Transverse colon (tissue), 4 donors: ENCODE measurements around the gene MTREX. TPM values are rescaled to one million over a fixed set of nuclear protein-coding genes. Genes with fewer than 3 reads are reported as not detected.

Experiments used
- DNase-seq: peaks from one replicate; pipeline ENCODE4 v3.0.0-alpha.2; 2019
- H3K27ac ChIP-seq, 4 donors: fragments of 200-600 bp; sonication (generic); 2 replicates each; pipeline ENCODE4 v1.5.1; 2016 to 2018; ENCODE audit warnings: inconsistent platforms in 4 of 4
- H3K27me3 ChIP-seq: fragments of 200-600 bp; sonication (generic); 2 replicates; pipeline ENCODE4 v1.5.1; 2017; ENCODE audit warnings: inconsistent platforms
- H3K36me3 ChIP-seq, 4 donors: fragments of 200-600 bp; sonication (generic); 2 replicates each; pipeline ENCODE4 v1.5.1; 2017 to 2019; ENCODE audit warnings: inconsistent platforms in 4 of 4
- H3K4me1 ChIP-seq, 4 donors: fragments of 200-600 bp; sonication (generic); 2 replicates each; pipeline ENCODE4 v1.5.1; 2017 to 2020; ENCODE audit warnings: inconsistent platforms in 4 of 4
- H3K4me3 ChIP-seq, 4 donors: fragments of 200-600 bp; sonication (generic); 1 replicate in 1 of 4; 2 replicates in 3 of 4; pipeline versions ENCODE4 v1.5.1 to v1.6.1; 2017 to 2019; ENCODE audit warnings: inconsistent platforms in 4 of 4
- H3K9me3 ChIP-seq, 2 donors: fragments of 200-600 bp; sonication (generic); 2 replicates each; pipeline ENCODE4 v1.5.1; 2017 to 2019; ENCODE audit warnings: inconsistent platforms in 2 of 2
- CTCF ChIP-seq, 5 experiments: fragments of 200-600 bp in 3 of 5; fragments of 450-650 bp in 2 of 5; sonication (generic) in 3 of 5; IDR thresholded peaks; 1 replicate in 2 of 5; 2 replicates in 3 of 5; pipeline ENCODE4 v1.5.1; 2016 to 2017; ENCODE audit warnings: antibody characterized with exemption in 5 of 5, inconsistent platforms in 3 of 5, mild to moderate bottlenecking in 2 of 5, moderate library complexity in 1 of 5
- EP300 ChIP-seq: sonication (generic); formaldehyde crosslinking; IDR thresholded peaks from one replicate; pipeline ENCODE4 v1.6.1; 2017; ENCODE audit warnings: antibody characterized with exemption, low read depth
- POLR2A ChIP-seq: fragments of 450-650 bp; IDR thresholded peaks from one replicate; pipeline ENCODE4 v1.6.1; 2016; ENCODE audit warnings: antibody characterized with exemption, mild to moderate bottlenecking, moderate library complexity
- POLR2AphosphoS5 ChIP-seq, 3 donors: sonication (generic); formaldehyde crosslinking; IDR thresholded peaks; one replicate each; pipeline ENCODE4 v1.6.1; 2016; ENCODE audit warnings: antibody characterized with exemption in 3 of 3
- WGBS, 2 donors: methylation state at CpG; one replicate each; pipeline ENCODE4 v1.1.5; 2018; ENCODE audit warnings: low coverage in 1 of 2; 5-methylcytosine and 5-hydroxymethylcytosine counted together
- in situ Hi-C, 4 donors: fragments of 200-750 bp; cut with MboI; loops; one replicate each; pipeline versions ENCODE4 v1.15.0 to v1.15.1; 2017; ENCODE audit warnings: low sequenced_read_pairs in 3 of 4, low pct_ligation_motif_present in 1 of 4, low pct_unique_long_range_greater_than_20kb in 1 of 4
- intact Hi-C: fragments of 100-400 bp; cut with DNase I; formaldehyde crosslinking; loops from one replicate; pipeline ENCODE4 v1.15.1; 2023; ENCODE audit warnings: low total_unique reads
- total RNA-seq, 4 donors: library from RNA; depleted of rRNA; stranded (reverse); fragments of >200 nt; gene quantifications; one replicate each; pipeline ENCODE4 v1.1.0, GENCODE V29; 2016

Gene MTREX
- total RNA-seq, 4 donors from 2014 or later: 29.5 to 85.9 (median 65.5) TPM

GRCh38 chr5:55446640-55447351 lies 139.0 kb downstream of the MTREX start:
- in situ Hi-C loops: no loop called here
- 27 to 62% methylated on average over 3 to 8 of the region's 8 CpGs for WGBS, 2 donors
- TF ChIP-seq CTCF (IDR thresholded peaks at IDR 0.05) (no peak), POLR2AphosphoS5 (IDR thresholded peaks at IDR 0.05) (no peak), EP300 (no peak), POLR2A (no peak)
- intact Hi-C loops: no loop called here
- H3K9me3 ChIP-seq: no peaks in the 10 kb centered on the region
- H3K27ac ChIP-seq: peak overlapping the region; percentile 16 to 31 (median 22)
- peaks cover 2 to 8% (median 3%) of the 10 kb centered on the region in 4 donors for H3K4me1 ChIP-seq
- H3K36me3 ChIP-seq: no peaks in the 10 kb centered on the region
- no peak overlapping the region for H3K4me3 ChIP-seq
- no peaks in the 10 kb centered on the region for H3K27me3 ChIP-seq
- no peak for DNase-seq

GRCh38 chr5:55450050-55450765 lies 142.4 kb downstream of the MTREX start:
- H3K27me3 ChIP-seq: no peaks in the 10 kb centered on the region
- no peak for TF ChIP-seq EP300
- no peak for TF ChIP-seq CTCF (IDR thresholded peaks at IDR 0.05)
- TF ChIP-seq POLR2A: no peak
- no peak for TF ChIP-seq POLR2AphosphoS5 (IDR thresholded peaks at IDR 0.05)
- H3K9me3 ChIP-seq: no peaks in the 10 kb centered on the region
- H3K36me3 ChIP-seq: no peaks in the 10 kb centered on the region
- no peak for DNase-seq
- H3K4me1 ChIP-seq: peaks cover 3 to 21% (median 5%) of the 10 kb centered on the region in 4 donors
- peak overlapping the region in 2 of 4 donors; percentile 4 to 14 for H3K27ac ChIP-seq
- in situ Hi-C loops (no loop called here), intact Hi-C loops (no loop called here)
- no peak overlapping the region for H3K4me3 ChIP-seq
- 78 to 80% methylated on average over 3 to 4 of the region's 4 CpGs for WGBS, 2 donors

- Histone ChIP-seq H3K9me3 (no peaks in the 10 kb centered on the region), H3K36me3 (no peaks in the 10 kb centered on the region), H3K27me3 (no peaks in the 10 kb centered on the region), H3K4me3 (no peak overlapping the region), H3K4me1 (peaks cover 0 to 25% (median 5%) of the 10 kb centered on the region in 4 donors), H3K27ac (no peak overlapping the region)
- no peak for TF ChIP-seq CTCF (IDR thresholded peaks at IDR 0.05)
- no peak for TF ChIP-seq EP300
- TF ChIP-seq POLR2A: no peak
- TF ChIP-seq POLR2AphosphoS5 (IDR thresholded peaks at IDR 0.05): no peak
- no peak for DNase-seq
- WGBS, 2 donors: 91% methylated on average over 2 of the region's 2 CpGs; no CpG with 5 or more reads in 1 of the 2 donors
- in situ Hi-C loops: no loop called here
- intact Hi-C loops: no loop called here
Observed at GRCh38 chr5:55451976-55452375, 144.2 kb downstream of the MTREX start.

- H3K9me3 ChIP-seq: no peaks in the 10 kb centered on the region
- H3K27ac ChIP-seq: no peak overlapping the region
- no peaks in the 10 kb centered on the region for H3K27me3 ChIP-seq
- WGBS, 2 donors: 47 to 56% methylated on average over 1 of the region's 1 CpG
- no peak for DNase-seq
- intact Hi-C loops (no loop called here), in situ Hi-C loops (no loop called here)
- TF ChIP-seq EP300 (no peak), POLR2A (no peak), CTCF (IDR thresholded peaks at IDR 0.05) (no peak), POLR2AphosphoS5 (IDR thresholded peaks at IDR 0.05) (no peak)
- peaks cover 0 to 25% (median 5%) of the 10 kb centered on the region in 4 donors for H3K4me1 ChIP-seq
- H3K36me3 ChIP-seq: no peaks in the 10 kb centered on the region
- no peak overlapping the region for H3K4me3 ChIP-seq
Observed at GRCh38 chr5:55453211-55453610, 145.4 kb downstream of the MTREX start.
